Right cardiac atrium (tissue), 5 donors: Measurements from ENCODE around the gene GIMAP6. TPM values are rescaled to one million over a fixed set of nuclear protein-coding genes. Genes with fewer than 3 reads are reported as not detected.

Experiments
- ATAC-seq, 2 donors: fragments of 200-7000 bp; cut with Tn5 transposase; one replicate each; pipeline versions ENCODE4 v1.8.0 to v1.9.1; 2020; ENCODE audit warnings: moderate library complexity in 2 of 2, mild to moderate bottlenecking in 1 of 2
- DNase-seq, 3 donors: peaks; one replicate each; pipeline ENCODE4 v3.0.0-alpha.2; 2020
- H3K27ac ChIP-seq: one replicate; pipeline ENCODE4 v1.5.1; 2013; ENCODE audit warnings: mild to moderate bottlenecking, low read length, control low read depth, moderate library complexity
- H3K27me3 ChIP-seq: one replicate; pipeline ENCODE4 v1.6.1; 2013; ENCODE audit not compliant: control insufficient read depth, insufficient read depth
- H3K4me1 ChIP-seq: one replicate; pipeline ENCODE4 v1.6.1; 2013; ENCODE audit warnings: low read length; ENCODE audit not compliant: control insufficient read depth, insufficient read depth
- H3K4me3 ChIP-seq: one replicate; pipeline ENCODE4 v1.5.1; 2013; ENCODE audit warnings: low read length, control low read depth
- H3K9me3 ChIP-seq: one replicate; pipeline ENCODE4 v1.6.1; 2013; ENCODE audit warnings: low read length; ENCODE audit not compliant: control insufficient read depth
- WGBS: extraction: QIAGEN DNeasy Blood & Tissue Kit; methylation state at CpG from one replicate; pipeline ENCODE4 v1.1.7; 2013; 5-methylcytosine and 5-hydroxymethylcytosine counted together
- intact Hi-C, 4 donors: fragments of 100-400 bp; cut with DNase I; formaldehyde crosslinking; loops; one replicate each; pipeline versions ENCODE4 v1.11.0 to v1.14.0; 2022 to 2023
- polyA plus RNA-seq: library from polyadenylated mRNA; stranded (reverse); fragments of 200-250 nt; gene quantifications from one replicate; pipeline ENCODE4 v1.2.3, GENCODE V29; 2013
- total RNA-seq, 4 donors: library from RNA; stranded (reverse); fragmentation: NEBNext Ultra II Directional; extraction: Animal tissue kit (Norgen Biotek cat#: 25700); gene quantifications; one replicate each; pipeline ENCODE4 v1.2.1, GENCODE V29; 2021
- donor health status: healthy with polysubstance abuse.
- donor health status: DM: no; HTN: yes; CAD: no.
- donor health status: DM: no; HTN: no; CAD: no.
- donor health status: DM: no; HTN: yes; CAD: no; lungs with severe emphysema.
- donor health status: DM: yes; HTN: yes; CAD: no.

GIMAP6 gene
- total and polyA plus RNA-seq, 5 donors = 14.6 to 29.1 (median 22.3) TPM

DNA sequence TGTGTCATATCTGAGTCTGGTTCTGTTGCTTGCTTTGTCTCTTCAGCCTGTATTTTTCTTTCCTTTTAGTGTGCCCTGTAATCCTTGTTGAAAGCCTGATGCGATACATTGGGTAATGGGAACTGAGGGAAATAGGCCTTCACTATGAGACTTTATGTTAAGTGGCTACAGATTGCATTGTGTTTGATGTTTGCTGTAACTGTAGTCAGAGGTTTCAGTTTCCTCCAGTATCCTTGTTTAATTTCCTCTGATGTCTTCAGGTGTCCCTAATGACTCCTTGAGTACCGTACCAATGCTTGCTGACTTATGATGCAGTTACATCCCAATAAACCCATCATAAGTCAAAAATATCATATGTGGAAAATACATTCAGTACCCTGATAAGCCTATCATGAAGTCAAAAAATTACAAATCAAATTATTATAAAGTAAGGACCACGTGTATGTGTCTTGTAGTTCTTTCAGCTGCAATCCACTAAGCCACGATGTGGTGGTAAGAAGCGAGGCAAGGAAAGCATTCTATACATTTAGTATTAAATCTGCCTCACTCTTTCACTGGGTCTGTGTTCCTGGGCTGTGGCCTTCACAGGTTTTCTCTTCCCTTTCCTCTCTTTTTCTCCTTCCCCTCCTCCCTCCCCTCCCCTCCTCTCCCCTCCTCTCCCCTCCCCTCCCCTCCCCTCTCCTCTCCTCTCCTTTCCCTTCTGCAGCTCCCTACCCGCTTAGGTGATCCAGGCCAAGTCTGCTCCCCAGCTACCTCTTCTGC, 13.3 kb upstream of the GIMAP6 start:
- H3K9me3 ChIP-seq = no peaks in the 10 kb centered on the region
- ATAC-seq (no peak), DNase-seq (no peak)
- H3K27ac ChIP-seq = no peak overlapping the region
- no peaks in the 10 kb centered on the region for H3K4me1 ChIP-seq
- 77% methylated on average over 6 of the region's 6 CpGs for WGBS
- intact Hi-C loops = no loop called here
- H3K27me3 ChIP-seq = no peaks in the 10 kb centered on the region
- no peak overlapping the region for H3K4me3 ChIP-seq

DNA sequence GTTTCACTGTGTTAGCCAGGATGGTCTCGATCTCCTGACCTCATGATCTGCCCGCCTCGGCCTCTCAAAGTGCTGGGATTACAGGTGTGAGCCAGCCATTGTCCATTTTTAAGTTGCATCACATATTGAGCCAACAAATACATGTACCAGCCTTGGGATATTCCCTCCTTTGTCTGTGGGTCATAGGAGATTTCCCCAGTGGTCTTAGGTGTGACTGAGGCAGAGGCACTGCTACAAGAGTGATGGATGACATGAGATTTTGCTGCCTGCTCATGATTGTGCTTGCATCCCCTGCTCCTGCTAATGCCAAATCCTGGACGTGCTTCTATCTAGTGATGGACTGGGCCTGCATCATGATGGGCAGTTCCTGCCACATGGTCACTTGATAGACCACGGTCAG, 10.7 kb upstream of the GIMAP6 start:
- no peak overlapping the region for H3K27ac ChIP-seq
- intact Hi-C loops = no loop called here
- DNase-seq (no peak), ATAC-seq (no peak)
- H3K27me3 ChIP-seq = no peaks in the 10 kb centered on the region
- 91% methylated on average over 5 of the region's 5 CpGs for WGBS
- no peak overlapping the region for H3K4me3 ChIP-seq
- H3K4me1 ChIP-seq = no peaks in the 10 kb centered on the region
- H3K9me3 ChIP-seq = no peaks in the 10 kb centered on the region

DNA sequence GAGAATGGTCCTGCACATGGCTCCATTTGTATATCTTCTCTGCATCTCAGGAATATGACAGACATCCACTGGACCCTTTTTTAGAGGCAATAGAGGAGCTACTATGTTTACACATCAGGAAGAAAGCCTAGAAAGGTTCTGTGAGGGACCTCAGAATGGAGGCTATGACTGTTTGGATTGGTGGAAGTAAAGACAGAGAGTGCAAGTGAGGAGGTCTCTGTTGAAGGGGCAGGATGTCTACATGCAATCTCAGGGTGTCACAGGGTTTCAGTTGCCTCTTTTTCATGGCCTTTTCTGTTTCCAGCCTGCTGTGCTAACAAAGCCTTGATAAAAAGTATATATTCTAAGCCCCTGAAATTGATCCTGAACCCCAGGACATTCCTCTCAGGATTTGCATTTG, 9.7 kb upstream of the GIMAP6 start:
- intact Hi-C loops = no loop called here
- Histone ChIP-seq H3K27ac (no peak overlapping the region), H3K4me1 (no peaks in the 10 kb centered on the region), H3K27me3 (no peaks in the 10 kb centered on the region), H3K4me3 (no peak overlapping the region), H3K9me3 (no peaks in the 10 kb centered on the region)
- ATAC-seq = no peak
- no peak for DNase-seq

DNA sequence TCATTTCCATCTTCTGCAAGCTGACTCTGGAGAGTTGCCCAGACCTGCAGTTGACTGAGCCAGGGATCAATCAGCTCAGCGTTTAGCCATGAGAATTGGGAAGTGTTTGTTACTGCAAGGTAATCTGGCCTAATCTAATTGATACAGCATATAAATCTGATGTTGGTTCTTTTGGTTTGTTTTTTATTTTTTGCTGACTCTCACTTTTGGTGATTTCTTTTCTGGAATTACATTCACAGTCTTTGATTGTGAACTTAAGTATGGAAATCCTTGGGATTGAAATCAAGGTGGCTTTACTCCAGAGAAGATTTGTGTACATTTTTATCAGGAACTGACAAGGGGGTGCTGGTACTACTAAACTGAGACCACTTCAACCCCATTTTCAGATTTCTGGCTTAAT, 1.7 kb upstream of the GIMAP6 start:
- peaks cover 13% of the 10 kb centered on the region for H3K4me1 ChIP-seq
- no peak for DNase-seq
- no peaks in the 10 kb centered on the region for H3K9me3 ChIP-seq
- WGBS = 49% methylated on average over 1 of the region's 1 CpG
- intact Hi-C loops = loop anchor here in 1 of 4 donors (5.0 kb wide), 1 partner anchor 103 kb away; the partner anchor contains the start of gene GIMAP5
- no peak for ATAC-seq
- H3K4me3 ChIP-seq = no peak overlapping the region
- no peak overlapping the region for H3K27ac ChIP-seq
- no peaks in the 10 kb centered on the region for H3K27me3 ChIP-seq

DNA sequence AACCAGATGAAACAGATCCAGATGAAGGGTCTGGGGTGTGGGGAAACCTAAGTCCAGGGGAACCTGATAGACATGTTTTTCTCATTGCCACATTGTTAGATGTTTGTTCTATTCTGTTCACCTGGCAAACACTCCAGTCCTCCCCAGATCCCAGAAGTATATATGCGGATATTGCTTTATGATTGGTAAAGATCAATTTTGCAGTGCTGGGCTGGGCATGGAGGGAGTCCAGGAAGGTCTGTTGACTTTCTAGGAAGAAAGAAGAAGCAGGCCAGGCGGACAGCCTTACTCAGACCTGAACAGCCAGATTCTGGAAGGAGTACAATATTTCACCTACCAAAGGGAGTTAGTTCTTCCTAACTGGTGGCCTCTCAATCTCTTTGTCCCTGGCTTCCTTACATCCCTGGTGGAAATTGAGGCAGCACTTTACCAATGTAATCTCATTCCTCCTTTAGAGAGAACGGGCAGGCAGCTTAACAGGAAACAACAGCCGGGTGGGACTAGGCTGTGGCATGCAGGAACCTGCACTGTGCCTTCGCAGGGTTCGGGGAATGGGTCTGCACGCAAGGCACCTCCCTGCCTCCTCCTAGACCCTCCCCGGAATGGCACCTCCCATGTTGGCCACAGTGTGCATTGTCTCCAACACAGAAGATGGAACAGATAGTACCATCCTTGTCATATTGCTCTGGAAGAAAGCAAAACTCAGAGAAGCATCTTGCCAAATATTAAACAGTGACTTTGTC, 930 bp downstream of the GIMAP6 start:
- Histone ChIP-seq H3K27me3 (no peaks in the 10 kb centered on the region), H3K9me3 (no peaks in the 10 kb centered on the region), H3K4me3 (peak overlapping the region; percentile 55), H3K4me1 (peaks cover 25% of the 10 kb centered on the region), H3K27ac (peak overlapping the region; percentile 93)
- ATAC-seq (peak; percentile 76 to 86), DNase-seq (peak; percentile 52 to 80 (median 76))
- 53% methylated on average over 8 of the region's 8 CpGs for WGBS
- intact Hi-C loops = loop anchor here in 1 of 4 donors (2.0 to 5.0 kb wide), 3 partner anchors 46 to 182 kb away; partner anchors contain the start of gene GIMAP5

DNA sequence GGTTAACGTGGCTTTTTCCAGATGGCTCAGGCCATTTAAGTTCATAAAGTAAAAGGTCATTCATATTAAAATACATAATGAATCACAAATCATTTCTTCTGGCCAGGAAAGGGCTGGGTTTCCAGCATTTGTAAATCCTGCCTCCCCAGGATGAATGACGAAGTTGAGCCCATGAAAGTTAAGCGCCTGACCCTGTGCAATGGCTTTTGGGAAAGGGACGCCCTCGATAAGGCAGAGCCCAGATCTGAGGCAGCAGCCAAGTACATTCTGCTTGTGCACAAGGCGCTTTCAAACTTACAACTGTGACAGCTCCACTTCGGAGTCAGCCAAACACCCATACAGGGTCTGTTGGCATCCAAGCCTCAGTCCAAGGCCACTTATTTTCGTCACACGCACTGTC, 2.8 kb downstream of the GIMAP6 start:
- peak overlapping the region; percentile 93 for H3K27ac ChIP-seq
- peak; percentile 59 to 77 (median 74) for DNase-seq
- 49% methylated on average over 9 of the region's 9 CpGs for WGBS

DNA sequence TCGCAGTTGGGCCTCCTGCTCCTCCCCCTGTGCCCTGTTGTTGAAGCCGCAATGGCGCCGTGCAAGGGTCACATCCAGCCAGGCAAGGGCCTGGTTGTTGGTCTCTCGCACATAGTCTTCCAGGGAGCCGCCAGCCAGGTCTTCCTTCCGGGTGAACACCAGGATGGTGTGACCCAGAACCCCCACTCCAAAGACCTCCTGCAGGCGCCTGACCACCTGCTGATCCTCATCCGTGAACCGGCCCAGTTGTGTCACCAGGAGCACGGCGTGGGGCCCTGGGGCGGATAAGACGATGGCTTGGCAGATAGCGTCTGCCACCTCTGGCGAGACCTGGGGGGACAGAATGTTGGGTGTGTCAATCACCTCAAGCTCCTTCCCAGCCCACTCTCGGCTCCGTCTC, 4.2 kb downstream of the GIMAP6 start:
- H3K27me3 ChIP-seq = no peaks in the 10 kb centered on the region
- H3K4me1 ChIP-seq = peaks cover 25% of the 10 kb centered on the region
- peak overlapping the region; percentile 90 for H3K27ac ChIP-seq
- H3K9me3 ChIP-seq = no peaks in the 10 kb centered on the region
- H3K4me3 ChIP-seq = no peak overlapping the region
- 92% methylated on average over 18 of the region's 18 CpGs for WGBS
- ATAC-seq (no peak), DNase-seq (peak in 1 of 3 donors; percentile 62)
- intact Hi-C loops = loop anchor here in 2 of 4 donors (5.0 to 10.0 kb wide), 3 partner anchors 41 to 127 kb away; no protein-coding TSS in a partner anchor

More for the DNA sequence above, 2.8 kb downstream of the GIMAP6 start:
- peak; percentile 84 to 90 for ATAC-seq
- no peaks in the 10 kb centered on the region for H3K27me3 ChIP-seq
- peaks cover 25% of the 10 kb centered on the region for H3K4me1 ChIP-seq
- no peak overlapping the region for H3K4me3 ChIP-seq
- intact Hi-C loops = loop anchor here in 2 of 4 donors (5.0 to 10.0 kb wide), 3 partner anchors 42 to 125 kb away; no protein-coding TSS in a partner anchor
- no peaks in the 10 kb centered on the region for H3K9me3 ChIP-seq

DNA sequence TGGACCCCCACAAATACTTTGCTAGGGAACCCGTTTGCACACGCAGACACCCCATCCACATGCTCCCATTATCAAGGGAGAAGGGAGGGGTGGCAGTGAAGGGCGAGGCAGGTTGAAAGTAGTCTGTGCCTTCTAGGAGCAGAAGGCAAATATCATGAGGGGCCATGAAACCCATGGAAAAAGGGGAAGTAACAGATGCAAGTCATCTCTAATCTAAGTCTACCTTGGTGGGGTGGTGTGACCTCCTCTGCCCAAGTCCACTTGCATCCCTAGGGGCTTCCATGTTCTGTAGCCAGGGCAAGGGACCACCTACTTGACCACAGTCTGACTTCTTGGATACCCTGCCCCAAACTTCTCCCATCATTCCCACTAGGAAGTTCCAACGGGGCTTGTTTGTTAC, 5.5 kb downstream of the GIMAP6 start:
- WGBS = 86% methylated on average over 4 of the region's 4 CpGs
- H3K9me3 ChIP-seq = no peaks in the 10 kb centered on the region
- no peak for ATAC-seq
- no peak for DNase-seq
- peaks cover 25% of the 10 kb centered on the region for H3K4me1 ChIP-seq
- H3K27ac ChIP-seq = peak overlapping the region; percentile 61
- no peaks in the 10 kb centered on the region for H3K27me3 ChIP-seq
- intact Hi-C loops = loop anchor here in 2 of 4 donors (5.0 to 10.0 kb wide), 3 partner anchors 39 to 128 kb away; no protein-coding TSS in a partner anchor
- H3K4me3 ChIP-seq = no peak overlapping the region

DNA sequence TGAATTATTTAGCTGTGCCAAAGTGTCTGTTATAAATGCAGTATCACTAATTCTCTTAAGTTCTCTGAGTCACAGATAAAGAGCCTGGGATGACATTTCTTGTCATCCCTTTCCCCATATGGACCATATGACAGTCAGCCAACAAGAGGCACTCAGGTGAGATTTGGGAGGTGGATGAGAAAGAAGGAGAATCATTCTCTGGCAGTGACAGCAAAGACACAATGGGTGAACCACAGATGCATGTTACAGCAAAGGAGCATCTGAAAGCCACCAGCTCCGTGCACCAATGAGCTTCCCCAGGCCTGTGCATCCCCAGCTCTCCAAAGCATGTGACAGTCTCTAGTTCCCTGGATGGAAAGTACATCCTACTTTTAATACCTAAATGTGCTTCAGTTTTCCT, 10.8 kb downstream of the GIMAP6 start:
- Histone ChIP-seq H3K27me3 (no peaks in the 10 kb centered on the region), H3K27ac (no peak overlapping the region), H3K9me3 (no peaks in the 10 kb centered on the region), H3K4me1 (peaks cover under 1% of the 10 kb centered on the region), H3K4me3 (no peak overlapping the region)
- WGBS = 65% methylated on average over 1 of the region's 1 CpG
- no peak for DNase-seq
- intact Hi-C loops = loop anchor here in 1 of 4 donors (10.0 kb wide), 1 partner anchor 133 kb away; no protein-coding TSS in a partner anchor
- ATAC-seq = no peak

DNA sequence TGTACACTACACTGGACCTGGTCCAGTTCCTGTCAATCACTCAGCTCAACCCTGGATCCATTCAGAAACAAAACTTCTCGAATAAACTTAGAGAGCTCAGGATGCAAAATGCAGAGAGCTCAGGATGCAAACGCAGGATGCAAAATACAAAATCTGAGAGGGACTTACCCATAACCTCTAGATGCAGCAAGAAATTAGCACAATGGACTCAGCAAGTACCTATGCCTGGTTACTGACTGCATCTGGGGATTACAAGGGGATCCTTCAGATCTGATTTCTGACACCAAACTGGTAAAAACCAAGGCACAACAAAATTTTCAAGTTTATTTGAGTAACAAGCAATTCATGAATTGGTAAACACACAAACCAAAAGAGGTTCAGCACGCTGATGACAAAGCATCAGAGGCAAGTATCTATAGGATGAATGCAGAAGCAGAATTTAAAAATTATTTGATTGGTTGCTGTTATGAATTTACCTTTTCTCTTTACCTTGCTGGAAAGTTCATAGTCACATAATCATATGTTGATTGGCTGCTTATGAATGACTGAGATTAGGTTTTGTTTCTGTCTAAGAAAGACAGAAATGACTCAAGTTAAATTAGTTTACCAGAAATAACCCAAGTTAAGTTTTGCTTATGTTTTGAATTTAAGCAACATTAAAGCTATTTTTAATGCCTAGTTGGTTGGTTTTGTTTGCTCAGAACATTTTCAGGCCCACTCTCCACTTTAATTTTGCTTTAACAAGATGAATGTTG, 11.4 kb downstream of the GIMAP6 start:
- DNase-seq (no peak), ATAC-seq (no peak)
- Histone ChIP-seq H3K9me3 (no peaks in the 10 kb centered on the region), H3K27ac (peak overlapping the region; percentile 35), H3K27me3 (no peaks in the 10 kb centered on the region), H3K4me3 (no peak overlapping the region), H3K4me1 (no peaks in the 10 kb centered on the region)
- intact Hi-C loops = loop anchor here in 1 of 4 donors (10.0 kb wide), 1 partner anchor 134 kb away; no protein-coding TSS in a partner anchor
- 79% methylated on average over 3 of the region's 3 CpGs for WGBS
